Trophoblast cell (in vitro differentiated cells and primary cell): ENCODE data around the gene TLX2.
A peak's percentile ranks its signal among the peaks of the same experiment; 100 is the strongest.

Source experiments
- DNase-seq, 2 donors: peaks; one replicate each; pipeline ENCODE4 v3.0.0-alpha.2; 2016
- H2AFZ ChIP-seq: 2 replicates; pipeline ENCODE4 v1.6.1; 2013; ENCODE audit warnings: low read length, moderate library complexity, mild to moderate bottlenecking; ENCODE audit not compliant: insufficient read depth, poor library complexity
- H2AK5ac ChIP-seq: 2 replicates; pipeline ENCODE4 v1.6.1; 2013; ENCODE audit warnings: mild to moderate bottlenecking, low read length
- H2BK120ac ChIP-seq: 2 replicates; pipeline ENCODE4 v1.6.1; 2013; ENCODE audit warnings: low read length, mild to moderate bottlenecking, moderate library complexity; ENCODE audit not compliant: insufficient read depth, poor library complexity
- H2BK12ac ChIP-seq: 2 replicates; pipeline ENCODE4 v1.6.1; 2013; ENCODE audit warnings: mild to moderate bottlenecking, low read length, moderate library complexity
- H2BK5ac ChIP-seq: 2 replicates; pipeline ENCODE4 v1.6.1; 2013; ENCODE audit warnings: low read length, low read depth, moderate library complexity, mild to moderate bottlenecking; ENCODE audit not compliant: poor library complexity
- H3K14ac ChIP-seq: 2 replicates; pipeline ENCODE4 v1.6.1; 2013; ENCODE audit warnings: mild to moderate bottlenecking, low read length
- H3K18ac ChIP-seq: 2 replicates; pipeline ENCODE4 v1.6.1; 2013; ENCODE audit warnings: mild to moderate bottlenecking, low read length
- H3K23ac ChIP-seq: 2 replicates; pipeline ENCODE4 v1.6.1; 2013; ENCODE audit warnings: low read length
- H3K27ac ChIP-seq: 2 replicates; pipeline ENCODE4 v1.5.1; 2013; ENCODE audit warnings: low read depth, mild to moderate bottlenecking, inconsistent platforms, low read length, moderate library complexity
- H3K27me3 ChIP-seq: 2 replicates; pipeline ENCODE4 v1.6.1; 2013; ENCODE audit warnings: inconsistent platforms, mild to moderate bottlenecking, low read length, moderate library complexity; ENCODE audit not compliant: insufficient read depth
- H3K36me3 ChIP-seq, 2 experiments: 1 replicate in 1 of 2; 2 replicates in 1 of 2; pipeline ENCODE4 v1.6.1; 2013; ENCODE audit warnings: low read length in 2 of 2, mild to moderate bottlenecking in 2 of 2, moderate library complexity in 1 of 2; ENCODE audit not compliant: insufficient read depth in 2 of 2, control insufficient read depth in 1 of 2
- H3K4ac ChIP-seq: 2 replicates; pipeline ENCODE4 v1.6.1; 2013; ENCODE audit warnings: low read depth, mild to moderate bottlenecking, low read length, moderate library complexity
- H3K4me1 ChIP-seq, 2 experiments: 1 replicate in 1 of 2; 2 replicates in 1 of 2; pipeline ENCODE4 v1.6.1; 2013; ENCODE audit warnings: low read length in 2 of 2, mild to moderate bottlenecking in 2 of 2, moderate library complexity in 1 of 2; ENCODE audit not compliant: insufficient read depth in 2 of 2, control insufficient read depth in 1 of 2
- H3K4me2 ChIP-seq: 2 replicates; pipeline ENCODE4 v1.6.1; 2013; ENCODE audit warnings: inconsistent platforms, mild to moderate bottlenecking, low read length, moderate library complexity
- H3K4me3 ChIP-seq: 2 replicates; pipeline ENCODE4 v1.5.1; 2013; ENCODE audit warnings: mild to moderate bottlenecking, low read depth, low read length, inconsistent platforms
- H3K79me1 ChIP-seq: one replicate; pipeline ENCODE4 v1.6.1; 2013; ENCODE audit warnings: low read length
- H3K79me2 ChIP-seq: 2 replicates; pipeline ENCODE4 v1.6.1; 2013; ENCODE audit warnings: low read length, mild to moderate bottlenecking; ENCODE audit not compliant: control insufficient read depth, insufficient read depth, poor library complexity
- H3K9ac ChIP-seq: 2 replicates; pipeline ENCODE4 v1.6.1; 2013; ENCODE audit warnings: mild to moderate bottlenecking, low read length
- H3K9me3 ChIP-seq: 2 replicates; pipeline ENCODE4 v1.6.1; 2013; ENCODE audit warnings: low read depth, mild to moderate bottlenecking, control low read depth, inconsistent platforms, low read length; ENCODE audit not compliant: insufficient read depth
- H4K12ac ChIP-seq: 2 replicates; pipeline ENCODE4 v1.6.1; 2013; ENCODE audit warnings: low read depth, mild to moderate bottlenecking, low read length, moderate library complexity
- H4K8ac ChIP-seq: 2 replicates; pipeline ENCODE4 v1.6.1; 2013; ENCODE audit warnings: low read depth, mild to moderate bottlenecking, low read length, moderate library complexity
- H4K91ac ChIP-seq: one replicate; pipeline ENCODE4 v1.6.1; 2013; ENCODE audit warnings: low read depth, mild to moderate bottlenecking, low read length, moderate library complexity
- WGBS: extraction: QIAGEN DNeasy Blood & Tissue Kit; methylation state at CpG from one replicate; pipeline ENCODE4 v1.1.7; 2013; ENCODE audit warnings: missing lambda C conversion rate; ENCODE audit not compliant: insufficient read length, insufficient coverage; ENCODE audit errors: extremely low coverage; 5-methylcytosine and 5-hydroxymethylcytosine counted together

The TLX2 gene

DNA sequence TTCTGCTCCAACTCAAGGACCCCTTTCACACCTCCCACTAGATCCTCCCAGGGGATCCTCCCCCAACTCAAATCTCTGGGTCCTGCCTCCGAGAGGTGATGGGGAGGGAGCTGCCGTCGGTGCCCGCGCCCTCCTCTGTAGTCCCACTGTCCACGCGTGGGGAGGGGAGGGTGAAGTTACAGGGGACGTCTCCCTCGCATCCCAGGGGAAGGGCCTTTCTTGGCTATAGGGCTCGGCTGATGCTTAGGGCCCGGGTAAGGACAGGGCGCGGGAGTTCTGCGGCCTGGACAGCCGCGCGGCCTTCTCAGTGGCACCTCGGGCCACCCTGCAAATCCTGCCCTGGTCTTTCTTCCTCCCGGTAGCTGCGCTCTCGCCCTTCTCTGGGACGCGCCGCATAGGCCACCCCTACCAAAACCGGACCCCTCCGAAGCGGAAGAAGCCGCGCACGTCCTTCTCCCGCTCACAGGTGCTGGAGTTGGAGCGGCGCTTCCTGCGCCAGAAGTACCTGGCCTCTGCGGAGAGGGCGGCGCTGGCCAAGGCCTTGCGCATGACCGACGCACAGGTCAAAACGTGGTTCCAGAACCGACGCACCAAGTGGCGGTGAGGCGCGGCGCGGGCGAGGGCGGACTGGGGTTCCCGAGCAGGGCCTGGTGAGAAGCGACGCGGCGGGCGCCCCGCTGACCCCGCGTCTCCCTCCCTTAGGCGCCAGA lies 1.2 kb downstream of the TLX2 start:
- Histone ChIP-seq H3K4ac (no peak overlapping the region), H2AFZ (no peak overlapping the region), H2BK12ac (no peak overlapping the region), H3K4me2 (peak overlapping the region; percentile 39), H3K36me3 (no peaks in the 10 kb centered on the region), H3K4me3 (peak overlapping the region; percentile 42), H3K27ac (no peak overlapping the region), H4K12ac (no peak overlapping the region), H3K79me1 (no peaks in the 10 kb centered on the region), H2BK120ac (no peak overlapping the region), H4K8ac (no peak overlapping the region), H3K9ac (no peak overlapping the region), H3K9me3 (peaks cover 16% of the 10 kb centered on the region), H3K4me1 (peaks cover 6 to 10% of the 10 kb centered on the region in 2 experiments), H3K18ac (no peak overlapping the region), H3K79me2 (no peaks in the 10 kb centered on the region), H4K91ac (no peak overlapping the region), H2BK5ac (no peak overlapping the region), H2AK5ac (no peak overlapping the region), H3K23ac (no peak overlapping the region), H3K27me3 (peaks cover 75% of the 10 kb centered on the region), H3K14ac (no peak overlapping the region)
- no CpG with 5 or more reads among the region's 60 CpGs for WGBS
- DNase-seq = no peak

DNA sequence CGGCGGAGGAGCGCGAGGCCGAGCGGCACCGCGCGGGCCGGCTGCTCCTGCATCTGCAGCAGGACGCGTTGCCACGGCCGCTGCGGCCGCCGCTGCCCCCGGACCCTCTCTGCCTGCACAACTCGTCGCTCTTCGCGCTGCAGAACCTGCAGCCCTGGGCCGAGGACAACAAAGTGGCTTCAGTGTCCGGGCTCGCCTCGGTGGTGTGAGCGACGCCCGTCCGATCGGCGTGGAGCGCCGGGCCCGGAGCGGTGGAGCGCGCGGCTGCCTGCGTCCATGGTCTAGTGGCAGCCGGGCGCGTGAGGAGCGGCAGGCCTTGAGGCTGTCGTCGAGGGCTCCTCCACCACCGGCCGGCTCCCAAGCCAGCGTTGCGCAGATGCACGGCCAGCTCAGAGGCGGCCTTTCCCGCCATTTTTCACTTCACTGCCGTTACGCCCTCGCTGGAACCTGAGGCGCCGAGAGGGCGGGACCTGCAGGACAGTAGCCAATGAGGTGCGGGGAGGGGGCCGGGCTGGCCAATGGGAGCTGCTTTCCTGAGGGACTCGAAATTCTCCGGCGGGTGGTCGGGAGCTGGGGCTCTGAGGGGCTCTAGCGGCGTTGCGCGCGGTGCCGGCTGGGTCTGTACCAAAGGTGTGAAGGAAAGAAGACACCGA lies 1.9 kb downstream of the TLX2 start:
- Histone ChIP-seq H3K27me3 (peaks cover 74% of the 10 kb centered on the region), H3K9me3 (peaks cover 16% of the 10 kb centered on the region), H2BK12ac (no peak overlapping the region), H2BK5ac (no peak overlapping the region), H4K91ac (no peak overlapping the region), H3K23ac (no peak overlapping the region), H3K4me1 (peaks cover 6 to 10% of the 10 kb centered on the region in 2 experiments), H3K4me2 (peak overlapping the region; percentile 39), H4K8ac (no peak overlapping the region), H3K9ac (no peak overlapping the region), H3K14ac (no peak overlapping the region), H3K36me3 (no peaks in the 10 kb centered on the region), H3K27ac (no peak overlapping the region), H3K4me3 (no peak overlapping the region), H2AFZ (no peak overlapping the region), H3K79me1 (no peaks in the 10 kb centered on the region), H3K79me2 (no peaks in the 10 kb centered on the region), H3K4ac (no peak overlapping the region), H2BK120ac (no peak overlapping the region), H2AK5ac (no peak overlapping the region), H4K12ac (no peak overlapping the region), H3K18ac (no peak overlapping the region)
- WGBS = no CpG with 5 or more reads among the region's 72 CpGs
- DNase-seq = no peak

DNA sequence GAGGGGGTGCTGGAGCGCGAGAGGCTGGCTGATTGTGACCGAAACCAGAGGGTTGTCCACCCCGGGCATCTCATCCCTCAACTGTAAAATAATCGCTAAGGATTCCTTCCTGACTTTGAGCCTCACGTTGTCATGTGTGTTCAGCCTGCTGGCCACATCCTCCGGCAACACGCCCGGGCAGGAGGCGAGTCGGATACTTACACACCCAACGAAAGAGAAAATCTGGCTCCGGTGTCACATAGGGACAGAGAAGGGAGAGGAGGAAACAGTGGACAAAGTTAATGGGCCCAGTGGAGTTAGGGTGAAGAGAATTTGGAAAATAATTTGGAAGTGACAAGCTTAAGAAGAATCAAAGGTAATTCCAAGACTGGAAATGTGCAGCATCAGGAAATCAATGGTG lies 2.4 kb downstream of the TLX2 start:
- Histone ChIP-seq H3K9ac (no peak overlapping the region), H2BK12ac (no peak overlapping the region), H2BK120ac (no peak overlapping the region), H3K18ac (no peak overlapping the region), H3K23ac (no peak overlapping the region), H3K27ac (no peak overlapping the region), H3K36me3 (no peaks in the 10 kb centered on the region), H3K9me3 (peaks cover 16% of the 10 kb centered on the region), H4K91ac (no peak overlapping the region), H2BK5ac (no peak overlapping the region), H4K8ac (no peak overlapping the region), H3K4me1 (peaks cover 6 to 10% of the 10 kb centered on the region in 2 experiments), H3K4me2 (no peak overlapping the region), H3K4ac (no peak overlapping the region), H2AFZ (no peak overlapping the region), H3K79me1 (no peaks in the 10 kb centered on the region), H3K27me3 (peaks cover 68% of the 10 kb centered on the region), H3K14ac (no peak overlapping the region), H4K12ac (no peak overlapping the region), H3K4me3 (no peak overlapping the region), H3K79me2 (no peaks in the 10 kb centered on the region), H2AK5ac (no peak overlapping the region)
- DNase-seq = no peak
- WGBS = no CpG with 5 or more reads among the region's 13 CpGs

DNA sequence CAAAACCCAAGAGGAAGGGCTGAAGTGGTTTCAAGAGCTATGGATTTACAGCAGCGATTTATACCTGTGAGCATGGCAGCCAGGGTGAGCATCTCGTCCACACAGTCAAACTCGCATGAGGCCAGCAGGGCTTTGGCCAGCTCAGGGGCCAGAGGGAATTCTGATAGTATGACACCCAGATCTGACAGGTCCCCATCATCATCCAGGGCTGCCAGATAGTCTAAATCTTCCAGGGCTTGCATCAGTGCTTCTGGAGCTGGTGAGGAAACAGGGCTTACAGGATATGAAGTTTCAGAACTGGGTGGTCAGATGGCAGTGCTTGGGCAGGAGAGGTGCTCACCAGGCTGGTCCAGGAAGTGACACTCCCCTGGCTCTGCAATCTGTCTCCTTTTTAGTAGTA lies 8.3 kb downstream of the TLX2 start:
- Histone ChIP-seq H3K23ac (no peak overlapping the region), H3K79me1 (no peaks in the 10 kb centered on the region), H3K4ac (no peak overlapping the region), H4K8ac (no peak overlapping the region), H3K79me2 (no peaks in the 10 kb centered on the region), H2BK12ac (no peak overlapping the region), H3K36me3 (peaks cover 14 to 20% of the 10 kb centered on the region in 2 experiments), H3K9me3 (no peaks in the 10 kb centered on the region), H4K12ac (no peak overlapping the region), H3K27ac (no peak overlapping the region), H2BK5ac (no peak overlapping the region), H2BK120ac (no peak overlapping the region), H3K4me2 (no peak overlapping the region), H2AK5ac (no peak overlapping the region), H4K91ac (no peak overlapping the region), H3K4me3 (no peak overlapping the region), H3K14ac (no peak overlapping the region), H3K18ac (no peak overlapping the region), H2AFZ (no peak overlapping the region), H3K4me1 (no peaks in the 10 kb centered on the region), H3K9ac (no peak overlapping the region), H3K27me3 (peaks cover 13% of the 10 kb centered on the region)
- DNase-seq = no peak
- no CpG with 5 or more reads among the region's 3 CpGs for WGBS
